ENCODE data around the gene DLG2. TPM values are rescaled to one million over a fixed set of nuclear protein-coding genes. Genes with fewer than 3 reads are reported as not detected.

The DLG2 gene
- polyA plus RNA-seq, 2 donors = 2.6 to 6.7 TPM

- no peaks in the 10 kb centered on the region for H3K27me3 ChIP-seq (ENCODE audit: control insufficient read depth in 1 of 2, insufficient read depth in 2 of 2, low read length in 2 of 2)
- H3K4me1 ChIP-seq (ENCODE audit: control insufficient read depth in 2 of 2, insufficient read depth in 2 of 2, low read length in 1 of 2) = no peaks in the 10 kb centered on the region
- H3K27ac ChIP-seq (ENCODE audit: low read depth in 2 of 2, low read length in 1 of 2) = no peak overlapping the region
- H3K4me3 ChIP-seq (ENCODE audit: low read depth in 1 of 2, low read length in 2 of 2) = no peak overlapping the region
- 19 to 27% methylated on average over 7 of the region's 7 CpGs for WGBS, 2 donors
- H3K36me3 ChIP-seq (ENCODE audit: control insufficient read depth in 2 of 2, insufficient read depth in 2 of 2, low read length in 1 of 2) = no peaks in the 10 kb centered on the region
- H3K9me3 ChIP-seq (ENCODE audit: control insufficient read depth in 2 of 2, insufficient read depth in 1 of 2, low read depth in 1 of 2, low read length in 1 of 2) = no peaks in the 10 kb centered on the region
Measured at GRCh38 chr11:84922212-84922805, 704.8 kb downstream of the DLG2 start.

- H3K4me3 ChIP-seq (ENCODE audit: low read depth in 1 of 2, low read length in 2 of 2) = no peak overlapping the region
- no peaks in the 10 kb centered on the region for H3K36me3 ChIP-seq (ENCODE audit: control insufficient read depth in 2 of 2, insufficient read depth in 2 of 2, low read length in 1 of 2)
- H3K9me3 ChIP-seq (ENCODE audit: control insufficient read depth in 2 of 2, insufficient read depth in 1 of 2, low read depth in 1 of 2, low read length in 1 of 2) = no peaks in the 10 kb centered on the region
- H3K4me1 ChIP-seq (ENCODE audit: control insufficient read depth in 2 of 2, insufficient read depth in 2 of 2, low read length in 1 of 2) = no peaks in the 10 kb centered on the region
- no peak overlapping the region for H3K27ac ChIP-seq (ENCODE audit: low read depth in 2 of 2, low read length in 1 of 2)
- H3K27me3 ChIP-seq (ENCODE audit: control insufficient read depth in 1 of 2, insufficient read depth in 2 of 2, low read length in 2 of 2) = no peaks in the 10 kb centered on the region
- 78 to 87% methylated on average over 2 of the region's 2 CpGs for WGBS, 2 donors
Measured at GRCh38 chr11:84914511-84914910, 712.6 kb downstream of the DLG2 start.

GRCh38 chr11:84909740-84910139, 717.4 kb downstream of the DLG2 start:
- Histone ChIP-seq H3K4me1 (ENCODE audit: control insufficient read depth in 2 of 2, insufficient read depth in 2 of 2, low read length in 1 of 2) (no peaks in the 10 kb centered on the region), H3K27ac (ENCODE audit: low read depth in 2 of 2, low read length in 1 of 2) (no peak overlapping the region), H3K4me3 (ENCODE audit: low read depth in 1 of 2, low read length in 2 of 2) (no peak overlapping the region), H3K9me3 (ENCODE audit: control insufficient read depth in 2 of 2, insufficient read depth in 1 of 2, low read depth in 1 of 2, low read length in 1 of 2) (no peaks in the 10 kb centered on the region), H3K36me3 (ENCODE audit: control insufficient read depth in 2 of 2, insufficient read depth in 2 of 2, low read length in 1 of 2) (no peaks in the 10 kb centered on the region), H3K27me3 (ENCODE audit: control insufficient read depth in 1 of 2, insufficient read depth in 2 of 2, low read length in 2 of 2) (no peaks in the 10 kb centered on the region)
- WGBS, 2 donors = 88 to 90% methylated on average over 2 of the region's 2 CpGs

GRCh38 chr11:84906995-84907394, 720.1 kb downstream of the DLG2 start:
- no peak overlapping the region for H3K27ac ChIP-seq (ENCODE audit: low read depth in 2 of 2, low read length in 1 of 2)
- WGBS, 2 donors = 42 to 46% methylated on average over 3 of the region's 3 CpGs
- H3K9me3 ChIP-seq (ENCODE audit: control insufficient read depth in 2 of 2, insufficient read depth in 1 of 2, low read depth in 1 of 2, low read length in 1 of 2) = no peaks in the 10 kb centered on the region
- H3K36me3 ChIP-seq (ENCODE audit: control insufficient read depth in 2 of 2, insufficient read depth in 2 of 2, low read length in 1 of 2) = no peaks in the 10 kb centered on the region
- no peaks in the 10 kb centered on the region for H3K4me1 ChIP-seq (ENCODE audit: control insufficient read depth in 2 of 2, insufficient read depth in 2 of 2, low read length in 1 of 2)
- H3K4me3 ChIP-seq (ENCODE audit: low read depth in 1 of 2, low read length in 2 of 2) = no peak overlapping the region
- H3K27me3 ChIP-seq (ENCODE audit: control insufficient read depth in 1 of 2, insufficient read depth in 2 of 2, low read length in 2 of 2) = no peaks in the 10 kb centered on the region

GRCh38 chr11:84905411-84905810, 721.7 kb downstream of the DLG2 start:
- H3K4me1 ChIP-seq (ENCODE audit: control insufficient read depth in 2 of 2, insufficient read depth in 2 of 2, low read length in 1 of 2) = no peaks in the 10 kb centered on the region
- no peak overlapping the region for H3K27ac ChIP-seq (ENCODE audit: low read depth in 2 of 2, low read length in 1 of 2)
- H3K27me3 ChIP-seq (ENCODE audit: control insufficient read depth in 1 of 2, insufficient read depth in 2 of 2, low read length in 2 of 2) = no peaks in the 10 kb centered on the region
- no peak overlapping the region for H3K4me3 ChIP-seq (ENCODE audit: low read depth in 1 of 2, low read length in 2 of 2)
- H3K9me3 ChIP-seq (ENCODE audit: control insufficient read depth in 2 of 2, insufficient read depth in 1 of 2, low read depth in 1 of 2, low read length in 1 of 2) = no peaks in the 10 kb centered on the region
- no peaks in the 10 kb centered on the region for H3K36me3 ChIP-seq (ENCODE audit: control insufficient read depth in 2 of 2, insufficient read depth in 2 of 2, low read length in 1 of 2)
- 5% methylated on average over 1 of the region's 1 CpG for WGBS, 2 donors

- WGBS, 2 donors = 62 to 63% methylated on average over 3 of the region's 3 CpGs
- H3K4me3 ChIP-seq (ENCODE audit: low read depth in 1 of 2, low read length in 2 of 2) = no peak overlapping the region
- no peak overlapping the region for H3K27ac ChIP-seq (ENCODE audit: low read depth in 2 of 2, low read length in 1 of 2)
- H3K36me3 ChIP-seq (ENCODE audit: control insufficient read depth in 2 of 2, insufficient read depth in 2 of 2, low read length in 1 of 2) = no peaks in the 10 kb centered on the region
- no peaks in the 10 kb centered on the region for H3K27me3 ChIP-seq (ENCODE audit: control insufficient read depth in 1 of 2, insufficient read depth in 2 of 2, low read length in 2 of 2)
- no peaks in the 10 kb centered on the region for H3K4me1 ChIP-seq (ENCODE audit: control insufficient read depth in 2 of 2, insufficient read depth in 2 of 2, low read length in 1 of 2)
- H3K9me3 ChIP-seq (ENCODE audit: control insufficient read depth in 2 of 2, insufficient read depth in 1 of 2, low read depth in 1 of 2, low read length in 1 of 2) = no peaks in the 10 kb centered on the region
Measured at GRCh38 chr11:84902445-84902844, 724.7 kb downstream of the DLG2 start.

GRCh38 chr11:84901991-84902390, 725.2 kb downstream of the DLG2 start:
- WGBS, 2 donors = 60 to 69% methylated on average over 1 of the region's 1 CpG
- Histone ChIP-seq H3K27ac (ENCODE audit: low read depth in 2 of 2, low read length in 1 of 2) (no peak overlapping the region), H3K36me3 (ENCODE audit: control insufficient read depth in 2 of 2, insufficient read depth in 2 of 2, low read length in 1 of 2) (no peaks in the 10 kb centered on the region), H3K27me3 (ENCODE audit: control insufficient read depth in 1 of 2, insufficient read depth in 2 of 2, low read length in 2 of 2) (no peaks in the 10 kb centered on the region), H3K9me3 (ENCODE audit: control insufficient read depth in 2 of 2, insufficient read depth in 1 of 2, low read depth in 1 of 2, low read length in 1 of 2) (no peaks in the 10 kb centered on the region), H3K4me3 (ENCODE audit: low read depth in 1 of 2, low read length in 2 of 2) (no peak overlapping the region), H3K4me1 (ENCODE audit: control insufficient read depth in 2 of 2, insufficient read depth in 2 of 2, low read length in 1 of 2) (no peaks in the 10 kb centered on the region)

- Histone ChIP-seq H3K36me3 (ENCODE audit: control insufficient read depth in 2 of 2, insufficient read depth in 2 of 2, low read length in 1 of 2) (no peaks in the 10 kb centered on the region), H3K27ac (ENCODE audit: low read depth in 2 of 2, low read length in 1 of 2) (no peak overlapping the region), H3K9me3 (ENCODE audit: control insufficient read depth in 2 of 2, insufficient read depth in 1 of 2, low read depth in 1 of 2, low read length in 1 of 2) (no peaks in the 10 kb centered on the region), H3K27me3 (ENCODE audit: control insufficient read depth in 1 of 2, insufficient read depth in 2 of 2, low read length in 2 of 2) (no peaks in the 10 kb centered on the region), H3K4me3 (ENCODE audit: low read depth in 1 of 2, low read length in 2 of 2) (no peak overlapping the region), H3K4me1 (ENCODE audit: control insufficient read depth in 2 of 2, insufficient read depth in 2 of 2, low read length in 1 of 2) (no peaks in the 10 kb centered on the region)
Measured at GRCh38 chr11:84899740-84900139, 727.4 kb downstream of the DLG2 start.

GRCh38 chr11:84899134-84899533, 728.0 kb downstream of the DLG2 start:
- H3K27ac ChIP-seq (ENCODE audit: low read depth in 2 of 2, low read length in 1 of 2) = no peak overlapping the region
- no peaks in the 10 kb centered on the region for H3K9me3 ChIP-seq (ENCODE audit: control insufficient read depth in 2 of 2, insufficient read depth in 1 of 2, low read depth in 1 of 2, low read length in 1 of 2)
- no peaks in the 10 kb centered on the region for H3K36me3 ChIP-seq (ENCODE audit: control insufficient read depth in 2 of 2, insufficient read depth in 2 of 2, low read length in 1 of 2)
- H3K4me1 ChIP-seq (ENCODE audit: control insufficient read depth in 2 of 2, insufficient read depth in 2 of 2, low read length in 1 of 2) = no peaks in the 10 kb centered on the region
- WGBS, 2 donors = 92 to 93% methylated on average over 2 of the region's 2 CpGs
- H3K4me3 ChIP-seq (ENCODE audit: low read depth in 1 of 2, low read length in 2 of 2) = no peak overlapping the region
- no peaks in the 10 kb centered on the region for H3K27me3 ChIP-seq (ENCODE audit: control insufficient read depth in 1 of 2, insufficient read depth in 2 of 2, low read length in 2 of 2)

- 66 to 82% methylated on average over 2 of the region's 2 CpGs for WGBS, 2 donors
- Histone ChIP-seq H3K4me3 (ENCODE audit: low read depth in 1 of 2, low read length in 2 of 2) (no peak overlapping the region), H3K27me3 (ENCODE audit: control insufficient read depth in 1 of 2, insufficient read depth in 2 of 2, low read length in 2 of 2) (no peaks in the 10 kb centered on the region), H3K27ac (ENCODE audit: low read depth in 2 of 2, low read length in 1 of 2) (no peak overlapping the region), H3K9me3 (ENCODE audit: control insufficient read depth in 2 of 2, insufficient read depth in 1 of 2, low read depth in 1 of 2, low read length in 1 of 2) (peaks cover 0 to 3% of the 10 kb centered on the region in 2 donors), H3K36me3 (ENCODE audit: control insufficient read depth in 2 of 2, insufficient read depth in 2 of 2, low read length in 1 of 2) (no peaks in the 10 kb centered on the region), H3K4me1 (ENCODE audit: control insufficient read depth in 2 of 2, insufficient read depth in 2 of 2, low read length in 1 of 2) (no peaks in the 10 kb centered on the region)
Measured at GRCh38 chr11:84894666-84895065, 732.5 kb downstream of the DLG2 start.
